ENCODE results near the gene RPS27L.

The RPS27L gene

DNA sequence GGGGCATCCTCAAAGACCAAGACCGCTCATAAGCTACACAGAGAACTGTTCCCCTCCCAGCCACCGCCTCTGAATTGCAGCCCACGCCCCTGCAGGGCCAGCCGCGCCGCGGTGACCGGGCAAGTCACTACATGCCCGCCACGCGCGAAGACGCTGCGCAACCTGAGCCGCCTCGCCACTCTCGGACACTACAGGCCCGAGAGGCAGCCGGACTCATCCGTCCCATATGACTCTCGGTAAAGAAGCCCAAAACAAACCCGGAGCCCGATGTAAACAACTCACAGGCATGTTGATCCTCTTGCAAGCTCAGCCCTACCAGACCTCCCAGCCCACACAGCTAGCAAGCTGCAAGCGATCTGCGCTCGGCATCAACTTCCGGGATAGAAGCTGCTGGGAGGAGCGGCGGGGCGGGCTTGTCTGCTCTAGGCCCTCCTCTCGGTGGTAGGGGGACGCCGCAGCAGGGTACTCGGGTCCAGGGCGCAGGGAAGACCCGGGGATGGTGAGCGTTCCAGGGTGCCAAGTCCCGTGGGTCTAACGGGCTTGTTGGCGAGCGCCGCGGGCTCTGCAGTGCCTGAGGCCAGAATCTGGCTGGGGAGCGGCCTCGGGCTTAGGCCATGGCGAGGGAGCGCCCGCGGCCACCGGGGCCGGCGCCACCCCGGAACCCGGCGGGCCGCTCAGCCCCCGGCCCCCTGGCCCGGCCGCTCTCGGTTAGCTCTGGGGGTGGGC, at the start of gene RPS27L:
Gene RPS27L, minus strand, starts transcription at position 360 of the 726 bp plus-strand sequence. Its CDS starts 72 bp downstream, at position 288.
- DNase-seq (ENCODE audit: low read depth in 3 of 3): peak; percentile 74 to 86 (median 77)

DNA sequence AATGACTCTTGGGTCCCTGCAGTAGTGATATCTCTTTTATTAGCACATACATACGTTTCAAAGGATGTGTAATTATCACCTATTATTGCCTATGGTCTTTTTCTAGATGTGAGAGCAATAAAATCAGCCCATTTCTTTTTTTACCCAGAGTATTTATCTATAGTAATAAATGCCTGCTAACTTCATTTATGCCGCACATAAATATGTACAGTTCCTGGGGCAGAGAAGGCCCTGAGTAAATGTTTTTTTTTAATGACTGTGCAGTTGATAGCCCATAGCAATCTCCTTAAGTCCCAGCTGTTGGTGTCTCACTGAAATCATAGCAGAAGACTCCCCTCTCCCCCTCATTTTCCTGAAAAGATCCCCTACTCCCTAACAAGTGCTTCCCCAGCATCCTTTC, 48.8 kb upstream of the RPS27L start:
- DNase-seq (ENCODE audit: low read depth in 3 of 3): no peak

DNA sequence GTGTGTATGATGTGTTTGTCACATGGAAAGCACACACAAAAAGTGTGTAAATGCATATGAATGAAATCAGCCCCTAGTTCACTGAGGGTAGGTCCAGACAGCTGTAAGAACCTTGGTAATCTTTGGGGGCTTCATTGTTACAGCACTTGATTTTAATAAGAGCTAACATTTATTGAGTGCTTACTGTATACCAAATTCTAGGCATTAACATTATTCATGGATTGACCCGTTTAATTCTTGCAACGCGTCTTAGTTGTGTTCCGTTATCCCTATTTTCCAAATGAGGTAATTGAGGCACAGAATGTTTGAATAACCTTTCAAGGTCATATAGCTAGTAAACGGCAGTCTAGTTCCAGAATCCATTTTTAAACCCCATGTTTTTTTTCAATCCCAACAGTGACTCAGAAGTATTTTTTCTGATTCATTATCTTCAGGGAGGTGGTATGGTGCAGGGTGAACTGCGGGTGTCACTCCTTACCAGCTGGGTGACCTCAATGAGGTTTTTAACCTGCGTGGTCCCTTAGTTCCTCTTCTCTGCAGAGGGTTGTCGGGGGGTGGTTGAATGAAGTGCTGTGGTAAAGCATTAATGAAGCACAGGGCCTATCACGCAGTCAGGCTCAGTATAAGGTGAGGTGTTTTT, 46.3 kb upstream of the RPS27L start:
- DNase-seq (ENCODE audit: low read depth in 3 of 3): peak in 1 of 3 donors; percentile 15

DNA sequence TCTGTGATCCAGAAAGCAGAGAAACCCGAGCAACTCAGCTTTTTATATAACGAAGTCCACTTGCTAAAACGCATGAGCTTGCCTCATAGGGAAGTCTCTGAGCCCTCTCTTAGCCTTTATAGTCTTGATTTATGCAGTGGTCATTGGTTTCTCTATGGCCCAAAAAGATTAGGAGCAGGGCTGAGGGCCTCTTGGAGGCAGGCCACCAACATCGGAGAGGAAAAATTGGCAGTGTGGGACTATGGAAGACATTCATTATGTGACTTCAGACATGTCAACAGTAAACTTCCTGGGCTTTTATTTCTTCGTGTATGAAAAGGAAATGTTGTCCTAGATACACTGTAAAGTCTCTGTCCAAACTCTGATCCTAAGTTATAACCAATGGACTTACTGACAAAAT, 45.6 kb upstream of the RPS27L start:
- DNase-seq (ENCODE audit: low read depth in 3 of 3): no peak

DNA sequence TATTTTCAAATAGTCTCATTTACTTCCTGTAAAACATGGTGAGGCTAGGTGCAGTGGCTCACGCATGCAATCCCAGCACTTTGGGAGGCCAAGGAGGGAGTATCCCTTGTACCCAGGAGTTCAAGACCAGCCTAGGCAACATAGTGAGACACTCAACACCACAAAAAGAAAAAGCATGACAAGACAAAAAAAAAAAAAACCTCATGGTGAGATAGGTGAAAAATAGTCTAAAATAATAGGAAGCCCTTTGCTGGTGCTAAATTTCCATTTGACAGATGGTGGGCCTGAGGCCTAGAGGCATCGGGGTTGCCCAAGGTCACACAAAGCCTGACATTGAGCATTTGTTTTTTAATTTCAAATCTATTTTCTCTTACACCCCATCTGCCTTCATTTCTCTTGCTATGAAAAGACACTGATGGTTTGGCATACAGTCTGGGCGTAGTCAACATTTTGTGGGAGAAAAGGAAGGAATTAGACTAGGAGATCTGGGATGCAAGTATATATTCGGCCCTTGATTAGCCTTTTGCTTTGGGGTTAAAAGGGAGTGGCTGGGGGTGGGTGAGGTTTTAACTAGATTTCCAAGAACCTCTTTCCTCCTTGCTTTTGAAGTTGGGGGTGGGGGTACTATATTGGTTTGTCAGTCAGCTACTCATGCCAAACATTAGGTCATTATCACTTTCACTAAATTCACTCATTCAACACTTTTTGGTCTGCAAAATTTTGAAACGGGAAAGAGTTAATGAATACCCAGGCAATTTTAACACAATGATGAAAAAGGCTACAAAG, 43.4 kb upstream of the RPS27L start:
- no peak for DNase-seq (ENCODE audit: low read depth in 3 of 3)

DNA sequence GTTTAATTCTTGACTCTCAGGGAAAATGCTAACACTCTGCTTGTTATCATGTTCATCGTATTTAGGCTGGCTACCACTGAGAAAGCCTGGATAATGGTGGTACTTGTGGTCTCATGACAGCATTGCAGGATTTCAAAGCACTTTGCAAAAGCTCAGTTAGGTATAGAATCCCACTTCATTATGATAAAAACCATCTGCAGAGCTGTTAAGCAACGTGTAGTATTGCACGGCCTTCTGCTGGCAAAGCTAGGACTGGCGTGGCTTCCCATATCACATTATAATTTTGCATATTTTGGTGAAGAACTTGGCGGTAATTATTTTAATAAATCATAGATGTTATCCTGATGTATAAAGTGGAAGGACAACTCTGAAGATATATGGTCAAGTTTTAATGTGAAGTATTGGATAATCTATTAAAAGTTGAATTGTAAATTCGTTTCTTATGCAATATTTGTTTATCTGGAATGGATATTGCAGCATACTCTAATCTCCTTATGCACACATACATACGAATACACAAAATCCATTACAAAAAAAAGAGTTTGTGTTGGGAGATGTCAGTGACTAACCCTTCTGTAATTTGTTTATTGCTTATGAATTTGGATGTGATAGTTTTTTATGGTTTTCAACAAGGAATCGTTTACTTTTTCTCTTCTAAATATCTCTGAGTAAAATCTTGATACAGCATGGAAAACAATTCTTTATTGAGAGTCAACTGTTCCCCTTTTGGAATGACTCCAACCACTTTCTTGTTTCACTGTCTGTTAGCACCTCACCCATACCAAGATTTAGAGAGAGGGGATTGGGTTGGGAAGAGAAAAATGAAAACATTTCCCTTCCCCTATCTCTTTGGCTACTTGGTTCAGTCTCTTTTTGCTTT, 41.3 kb upstream of the RPS27L start:
- no peak for DNase-seq (ENCODE audit: low read depth in 3 of 3)

DNA sequence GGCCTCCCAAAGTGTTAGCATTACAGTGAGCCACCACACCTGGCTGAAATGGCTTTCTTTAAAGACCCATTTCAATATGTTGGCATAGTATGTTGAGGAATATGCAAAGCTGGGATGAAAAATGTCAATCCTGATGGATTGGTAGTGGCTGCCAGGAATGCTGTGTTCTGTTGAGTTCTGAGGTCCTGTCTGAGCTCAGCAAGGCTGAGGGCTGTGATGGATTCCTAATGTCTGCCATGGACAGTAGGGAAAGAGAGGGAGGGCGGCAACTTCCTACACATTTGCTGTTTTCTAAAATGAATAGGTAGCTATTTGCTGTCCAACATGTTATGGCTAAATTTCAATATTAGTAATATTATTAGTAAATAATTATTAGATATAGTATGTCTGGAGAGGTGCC, 40.3 kb upstream of the RPS27L start:
- no peak for DNase-seq (ENCODE audit: low read depth in 3 of 3)

DNA sequence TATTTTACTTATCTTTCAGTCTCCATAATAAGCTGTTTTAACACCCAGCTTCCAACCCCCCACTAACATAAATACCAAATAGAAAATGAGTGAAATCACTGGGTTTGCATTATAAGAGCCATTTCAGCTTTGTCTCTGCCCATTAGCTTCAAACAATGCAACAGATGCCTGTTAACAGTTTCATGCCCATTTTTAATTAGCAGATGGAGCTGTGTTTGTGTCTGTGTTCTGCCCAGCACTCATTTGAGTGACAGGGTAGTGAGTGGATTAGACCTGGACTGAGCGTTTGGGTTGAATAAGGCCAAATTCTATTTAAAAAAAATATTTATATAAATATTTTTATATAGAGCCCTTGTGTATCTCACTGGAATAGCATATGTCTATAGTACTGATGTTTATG, 39.6 kb upstream of the RPS27L start:
- no peak for DNase-seq (ENCODE audit: low read depth in 3 of 3)

DNA sequence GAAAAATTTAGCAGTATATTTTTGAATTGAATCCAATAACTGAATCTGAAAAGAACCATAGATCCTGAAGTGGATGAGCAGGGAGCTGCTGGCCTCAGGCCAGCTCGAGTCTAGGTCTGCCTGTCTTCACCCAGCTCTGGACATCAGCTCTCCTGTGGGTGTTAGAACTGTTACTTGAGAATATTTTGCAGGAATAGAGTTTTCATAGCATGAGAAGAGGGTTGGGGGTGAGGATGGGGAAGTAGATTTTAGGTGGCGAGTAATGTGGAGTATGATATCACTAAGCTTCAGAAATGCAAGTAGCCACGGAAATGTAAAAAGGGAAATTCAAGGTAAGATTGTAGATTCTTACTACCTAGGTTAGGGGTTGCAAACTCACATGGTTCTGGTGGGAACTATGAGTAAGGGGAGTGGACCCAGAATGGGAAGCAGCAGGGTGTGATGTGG, 38.3 kb upstream of the RPS27L start:
- DNase-seq (ENCODE audit: low read depth in 3 of 3): no peak

DNA sequence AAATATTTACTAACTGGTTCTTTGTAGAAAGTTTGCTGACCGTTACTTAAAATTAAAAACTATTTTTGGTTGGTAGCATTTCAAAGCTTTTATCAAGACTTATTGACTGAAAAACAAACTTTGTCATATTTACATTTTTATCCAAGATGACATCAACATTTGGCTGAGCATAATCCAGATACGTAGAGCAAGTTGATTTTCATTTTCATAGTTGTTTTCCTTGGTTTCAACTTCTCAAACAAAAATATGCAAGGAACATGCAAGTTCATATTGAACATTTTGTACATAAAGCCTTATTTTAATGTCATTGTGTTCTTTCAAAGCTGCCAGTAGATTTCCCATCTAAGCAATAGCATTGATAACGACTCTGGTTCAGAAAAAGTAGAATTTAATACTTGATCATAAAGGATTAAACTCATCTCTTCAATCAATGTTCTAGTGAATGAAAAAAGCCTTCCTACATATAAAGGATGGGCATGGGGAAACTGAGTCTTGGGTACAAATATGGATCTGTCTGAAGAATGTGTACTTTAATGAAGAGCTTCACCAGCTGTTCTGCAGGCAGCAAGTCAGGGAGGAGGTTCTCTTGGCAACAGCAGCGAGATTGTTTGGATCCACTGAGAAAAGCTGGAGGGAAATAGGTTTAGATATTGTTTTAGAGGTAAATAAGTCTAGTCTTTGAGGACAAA, 37.7 kb upstream of the RPS27L start:
- DNase-seq (ENCODE audit: low read depth in 3 of 3): no peak

DNA sequence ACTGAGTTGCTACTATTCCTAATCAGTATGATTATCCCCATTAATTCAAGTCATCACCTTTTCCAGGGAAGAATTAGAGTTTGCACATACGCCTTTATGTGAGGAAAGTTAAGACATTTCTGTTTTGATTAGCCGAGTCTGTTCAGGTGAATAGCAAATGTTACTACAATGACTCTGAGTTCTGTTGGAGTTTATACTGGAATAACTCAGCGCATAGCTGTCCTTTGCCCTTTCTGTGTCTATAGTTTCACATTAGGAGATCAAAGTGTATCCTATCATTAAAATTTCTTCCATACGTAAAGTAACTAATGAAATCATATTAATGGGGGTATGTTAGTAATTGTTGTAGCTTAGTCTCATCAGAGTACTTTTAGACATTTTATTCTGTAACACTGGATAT, 37.0 kb upstream of the RPS27L start:
- DNase-seq (ENCODE audit: low read depth in 3 of 3): no peak

DNA sequence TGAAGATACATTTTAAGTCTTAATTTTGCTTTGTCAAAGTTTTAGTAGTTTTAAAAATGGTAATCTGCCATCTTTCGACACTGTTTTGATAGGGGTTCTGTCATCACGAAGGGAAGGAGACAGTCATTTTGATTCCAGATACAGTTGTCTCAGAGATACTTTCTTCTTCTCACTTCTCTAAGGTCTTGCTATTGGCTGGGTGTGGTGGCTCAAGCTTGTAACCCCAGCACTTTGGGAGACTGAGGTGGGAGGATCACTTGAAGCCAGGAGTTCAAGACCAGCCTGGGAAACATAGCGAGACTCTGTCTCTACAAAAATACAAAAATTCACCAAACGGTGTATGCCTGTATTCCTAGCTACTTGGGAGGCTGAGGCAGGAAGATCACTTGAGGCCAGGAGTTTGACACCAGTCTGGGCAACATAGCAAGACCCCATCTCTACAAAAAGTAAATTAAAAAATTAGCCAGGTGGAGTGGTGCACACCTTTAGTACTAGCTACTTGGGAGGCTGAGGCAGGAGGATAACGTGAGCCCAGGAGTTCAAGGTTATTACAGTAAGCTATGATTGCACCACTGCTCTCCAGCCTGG, 35.4 kb upstream of the RPS27L start:
- DNase-seq (ENCODE audit: low read depth in 3 of 3): peak in 1 of 3 donors; percentile 27

DNA sequence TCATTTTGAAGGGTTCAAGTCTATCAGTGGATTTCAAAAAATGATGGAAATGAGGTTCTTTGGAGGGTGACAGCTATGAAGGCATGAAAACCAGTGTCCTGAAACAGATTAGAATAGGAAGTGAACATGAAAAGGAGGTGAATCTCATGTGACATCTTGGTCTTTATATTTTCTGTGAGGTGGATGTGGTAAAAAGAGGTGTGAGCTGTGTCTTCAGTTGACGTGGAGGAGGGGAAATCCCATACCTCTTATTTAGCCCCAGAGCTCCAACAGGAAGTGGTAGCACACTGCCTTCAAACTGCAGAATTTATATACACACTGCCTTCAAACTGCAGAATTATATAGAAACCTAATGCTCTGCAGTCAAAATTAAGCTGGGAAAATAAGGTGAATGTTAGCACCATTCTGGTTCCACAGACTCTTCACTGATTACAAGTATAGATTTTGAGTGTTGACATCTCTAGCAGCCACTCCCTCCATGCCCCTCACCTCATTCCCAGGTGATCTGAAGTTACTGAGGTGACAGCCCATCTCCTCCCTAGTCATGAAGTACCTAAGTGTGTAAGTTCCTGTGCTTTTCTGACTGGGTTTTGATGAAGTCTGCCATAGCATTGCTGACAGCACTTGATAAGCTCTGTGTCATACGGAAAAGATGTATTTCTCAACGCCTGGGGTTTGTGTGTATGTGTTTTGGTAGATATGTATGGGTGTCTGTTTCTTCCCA, 34.8 kb upstream of the RPS27L start:
- peak in 1 of 3 donors; percentile 35 for DNase-seq (ENCODE audit: low read depth in 3 of 3)

DNA sequence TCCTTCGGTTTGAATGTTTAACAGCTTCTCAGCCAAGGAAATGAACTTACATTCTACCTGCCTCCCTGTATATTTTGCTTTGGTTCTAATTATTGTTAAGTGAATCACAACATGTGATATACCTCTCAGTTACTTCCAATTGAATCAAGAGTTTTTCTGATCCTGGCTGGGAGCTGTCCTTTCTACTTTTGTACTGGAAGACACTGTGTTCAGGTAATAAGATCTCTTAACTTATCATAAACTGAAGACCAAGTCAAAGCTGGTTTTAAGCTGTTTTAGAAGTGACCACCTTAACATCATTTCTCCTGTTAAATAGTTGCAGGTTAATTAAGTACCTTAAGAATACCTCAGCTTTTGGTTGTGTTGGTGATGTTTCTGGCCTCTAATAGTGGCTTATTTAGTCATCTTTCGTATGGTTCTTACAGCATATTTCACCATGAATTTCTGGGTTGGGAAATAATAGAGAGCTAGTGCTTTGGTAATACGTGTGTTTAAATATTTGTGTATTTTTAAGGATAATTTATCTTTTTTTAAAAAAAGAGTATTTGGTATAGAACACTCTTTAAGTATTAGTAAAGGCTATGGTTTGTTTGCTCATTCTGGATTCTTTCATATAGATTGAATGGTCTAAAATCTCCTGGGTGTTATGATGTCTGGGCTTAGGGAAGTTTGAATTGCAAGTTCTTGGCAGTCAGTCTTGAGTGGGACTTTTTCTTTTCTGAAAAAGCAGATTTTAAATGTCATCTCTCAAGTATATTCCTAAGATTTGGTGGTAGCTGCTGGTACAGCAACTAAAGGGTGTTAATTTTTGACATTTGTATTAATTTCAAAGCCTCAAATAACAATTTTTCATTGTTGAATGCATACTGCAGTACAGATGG, 33.7 kb upstream of the RPS27L start:
- no peak for DNase-seq (ENCODE audit: low read depth in 3 of 3)

DNA sequence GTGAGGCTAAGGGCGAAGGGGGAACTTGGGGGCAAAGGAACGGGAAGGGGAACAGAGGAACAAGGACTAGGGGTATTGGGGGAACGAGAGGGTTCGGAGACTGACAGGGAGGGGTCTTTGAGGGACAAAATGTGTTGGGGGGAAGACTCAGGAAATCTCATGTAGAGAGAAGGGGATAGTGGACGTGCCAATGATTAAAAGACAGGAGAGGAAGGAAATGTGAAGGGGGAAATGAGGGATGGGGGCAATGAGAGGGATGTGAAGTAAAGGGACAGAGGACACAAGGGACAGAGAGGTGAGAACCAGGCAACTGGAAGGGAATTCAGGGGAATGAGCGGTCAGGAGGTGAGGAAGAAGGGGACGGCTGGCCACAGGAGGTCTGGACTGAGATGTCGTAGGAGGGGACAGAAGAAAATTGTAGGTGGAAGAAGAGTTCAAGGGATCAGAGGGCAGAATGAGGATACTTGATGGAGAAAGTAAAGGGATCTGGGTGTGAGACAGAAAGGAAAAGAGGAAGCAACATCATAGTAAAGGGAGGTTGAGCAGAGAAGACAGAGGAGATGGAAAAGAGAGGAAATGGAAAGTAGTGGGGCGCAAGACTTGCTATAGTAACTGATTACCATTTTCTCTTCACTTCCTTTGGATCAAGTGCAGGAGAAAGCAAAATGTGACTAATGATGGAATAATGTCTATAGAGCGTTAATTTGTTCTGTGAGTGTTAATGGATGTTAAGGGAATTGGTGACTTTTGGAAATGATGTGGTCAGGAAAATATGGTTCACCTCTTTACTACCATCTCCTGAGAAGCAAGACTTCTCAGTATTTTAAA, 32.9 kb upstream of the RPS27L start:
- no peak for DNase-seq (ENCODE audit: low read depth in 3 of 3)

DNA sequence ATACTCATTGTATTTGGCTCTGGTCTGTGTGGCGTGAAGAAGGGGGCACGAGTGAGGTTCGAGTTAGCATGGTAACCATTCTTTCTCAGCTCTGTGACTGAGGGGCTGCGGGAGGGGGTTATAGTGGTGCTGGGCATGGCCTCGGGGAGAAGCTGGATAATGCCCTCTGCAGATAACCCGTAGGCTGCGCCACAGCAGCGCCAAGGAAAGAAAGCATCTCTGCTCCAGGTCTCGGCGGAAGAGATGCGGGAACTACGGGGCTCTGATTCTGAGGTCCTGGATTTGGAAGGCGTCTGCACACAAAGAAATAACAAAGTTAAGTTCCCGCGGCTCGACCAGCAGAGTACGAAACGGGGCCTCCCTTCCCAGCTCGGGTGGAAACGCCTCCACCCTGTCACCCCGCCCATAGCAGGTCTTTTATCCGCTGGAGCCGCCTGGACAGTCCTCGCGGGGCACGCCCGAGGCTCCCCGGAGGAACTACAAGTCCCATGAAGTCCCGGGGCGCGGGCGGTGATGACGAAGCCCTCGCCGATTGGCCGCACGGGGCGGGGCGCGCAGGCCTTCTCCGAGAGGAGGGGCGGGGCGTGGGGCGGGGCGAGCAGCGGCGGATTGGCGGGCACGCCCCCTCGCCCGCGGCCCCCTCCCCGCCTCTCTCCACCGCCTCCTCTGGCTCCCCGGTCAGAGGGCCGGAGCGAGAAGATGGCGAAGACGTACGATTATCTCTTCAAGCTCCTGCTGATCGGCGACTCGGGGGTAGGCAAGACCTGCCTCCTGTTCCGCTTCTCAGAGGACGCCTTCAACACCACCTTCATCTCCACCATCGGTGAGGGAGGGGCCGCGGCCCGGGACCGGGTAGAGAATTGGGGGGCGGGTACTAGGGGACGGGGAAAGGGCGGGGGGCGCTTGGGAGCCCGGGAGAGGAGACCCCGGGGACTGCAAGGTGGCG, 31.9 kb upstream of the RPS27L start, which contains the start of gene RAB8B:
Gene RAB8B, plus strand, starts transcription at position 681 of the 946 bp plus-strand sequence. Its CDS starts 19 bp downstream, at position 700.
- peak; percentile 97 to 100 (median 99) for DNase-seq (ENCODE audit: low read depth in 3 of 3)

Measured in stimulated activated CD4-positive, alpha-beta T cell treated with anti-CD3 and anti-CD28 coated beads, TNF-alpha, amount 100 ng/mL, for 48 hours (primary cell).